IMR-90 (cell line): ENCODE results near the gene DZIP1L. TPM values are rescaled to one million over a fixed set of nuclear protein-coding genes. Genes with fewer than 3 reads are reported as not detected.

ENCODE experiments used
- ATAC-seq: fragments of 200-7000 bp; cut with Tn5 transposase; 2 replicates; pipeline ENCODE4 v1.9.1; 2020; ENCODE audit warnings: low read depth, mild to moderate bottlenecking, moderate library complexity
- BruUV-seq: library from RNA; stranded (reverse); fragments of 400-500 nt; replicated peaks from 2 replicates; lab custom pipeline; 2021; lab: Mats Ljungman, UMichigan
- CTCF ChIA-PET: fragments of 300-600 bp; formaldehyde crosslinking; extraction: SDS; loops from one replicate; lab custom pipeline; 2021; ENCODE audit warnings: antibody characterized with exemption; lab: Yijun Ruan, JAX
- POLR2A ChIA-PET: fragments of 300-600 bp; sonication (Branson Sonifier 250); formaldehyde crosslinking; loops from one replicate; lab custom pipeline; 2022; ENCODE audit warnings: antibody characterized with exemption; ENCODE audit not compliant: unreplicated experiment; lab: Charles Lee
- DNase-seq: peaks from one replicate; pipeline ENCODE4 v3.0.0; 2013
- H2AFZ ChIP-seq: replicated peaks from 2 replicates; pipeline ENCODE3; 2013; ENCODE audit warnings: low read length, mild to moderate bottlenecking; ENCODE audit not compliant: poor library complexity
- H2AK5ac ChIP-seq: 2 replicates; pipeline ENCODE4 v1.6.1; 2013; ENCODE audit warnings: low read depth, low read length, inconsistent platforms
- H2AK9ac ChIP-seq: replicated peaks from 2 replicates; pipeline ENCODE3; 2013; ENCODE audit warnings: mild to moderate bottlenecking, low read depth, low read length, moderate library complexity; ENCODE audit not compliant: poor library complexity
- H2BK120ac ChIP-seq: 2 replicates; pipeline ENCODE4 v1.6.1; 2013; ENCODE audit warnings: low read depth, low read length, inconsistent platforms
- H2BK15ac ChIP-seq: 3 replicates; pipeline ENCODE4 v1.6.1; 2013; ENCODE audit warnings: low read depth, low read length, inconsistent platforms
- H2BK20ac ChIP-seq: 2 replicates; pipeline ENCODE4 v1.6.1; 2013; ENCODE audit warnings: low read depth, mild to moderate bottlenecking, inconsistent platforms, low read length, moderate library complexity
- H2BK5ac ChIP-seq: 2 replicates; pipeline ENCODE4 v1.6.1; 2013; ENCODE audit warnings: mild to moderate bottlenecking, low read depth, low read length, inconsistent platforms; ENCODE audit not compliant: poor library complexity, severe bottlenecking
- H3K14ac ChIP-seq: replicated peaks from 2 replicates; pipeline ENCODE4 v1.6.1; 2013; ENCODE audit warnings: low read depth, low read length, inconsistent platforms
- H3K18ac ChIP-seq: 2 replicates; pipeline ENCODE4 v1.6.1; 2013; ENCODE audit warnings: low read depth, low read length, control low read depth
- H3K23ac ChIP-seq: 2 replicates; pipeline ENCODE4 v1.6.1; 2013; ENCODE audit warnings: low read depth, low read length, inconsistent platforms
- H3K27ac ChIP-seq: 2 replicates; pipeline ENCODE4 v1.5.1; 2013; ENCODE audit warnings: mild to moderate bottlenecking, control low read depth, low read length; ENCODE audit not compliant: insufficient read depth
- H3K27me3 ChIP-seq: 2 replicates; pipeline ENCODE4 v1.6.1; 2013; ENCODE audit warnings: low read length; ENCODE audit not compliant: control insufficient read depth, insufficient read depth
- H3K36me3 ChIP-seq: 2 replicates; pipeline ENCODE4 v1.6.1; 2013; ENCODE audit warnings: low read length, mixed read lengths; ENCODE audit not compliant: control insufficient read depth, insufficient read depth
- H3K4ac ChIP-seq: 2 replicates; pipeline ENCODE4 v1.6.1; 2013; ENCODE audit warnings: low read depth, low read length, inconsistent platforms
- H3K4me1 ChIP-seq: 2 replicates; pipeline ENCODE4 v1.6.1; 2013; ENCODE audit warnings: low read length, mixed read lengths; ENCODE audit not compliant: control insufficient read depth, insufficient read depth
- H3K4me2 ChIP-seq: 2 replicates; pipeline ENCODE4 v1.6.1; 2013; ENCODE audit warnings: low read depth, mild to moderate bottlenecking, control low read depth, low read length, moderate library complexity
- H3K4me3 ChIP-seq: 2 replicates; pipeline ENCODE4 v1.5.1; 2013; ENCODE audit warnings: low read depth, mild to moderate bottlenecking, control low read depth, low read length, moderate library complexity; ENCODE audit not compliant: insufficient read depth
- H3K56ac ChIP-seq: 2 replicates; pipeline ENCODE4 v1.6.1; 2013; ENCODE audit warnings: low read length, inconsistent platforms; ENCODE audit not compliant: insufficient read depth; ENCODE audit errors: extremely low read depth
- H3K79me1 ChIP-seq, 2 experiments: 2 replicates each; pipeline ENCODE4 v1.6.1; 2013; ENCODE audit warnings: low read length in 2 of 2, inconsistent platforms in 1 of 2, low read depth in 1 of 2
- H3K9ac ChIP-seq: 2 replicates; pipeline ENCODE4 v1.6.1; 2013; ENCODE audit warnings: low read depth, low read length, control low read depth
- H3K9me1 ChIP-seq: 2 replicates; pipeline ENCODE4 v1.6.1; 2013; ENCODE audit warnings: low read length, inconsistent platforms; ENCODE audit not compliant: insufficient read depth
- H3K9me3 ChIP-seq: 2 replicates; pipeline ENCODE4 v1.6.1; 2013; ENCODE audit warnings: low read length; ENCODE audit not compliant: control insufficient read depth, insufficient read depth
- H4K20me1 ChIP-seq: 2 replicates; pipeline ENCODE4 v1.6.1; 2013; ENCODE audit warnings: low read length, inconsistent platforms; ENCODE audit not compliant: insufficient read depth
- H4K5ac ChIP-seq: 2 replicates; pipeline ENCODE4 v1.6.1; 2013; ENCODE audit warnings: mild to moderate bottlenecking, low read depth, low read length, control low read depth
- H4K8ac ChIP-seq, 2 experiments: 2 replicates each; pipeline ENCODE4 v1.6.1; 2013; ENCODE audit warnings: low read depth in 2 of 2, low read length in 2 of 2, control low read depth in 1 of 2, inconsistent platforms in 1 of 2
- H4K91ac ChIP-seq: 2 replicates; pipeline ENCODE4 v1.6.1; 2013; ENCODE audit warnings: low read depth, low read length, inconsistent platforms; ENCODE audit not compliant: insufficient read depth
- CEBPB ChIP-seq: IDR thresholded peaks from 2 replicates; pipeline ENCODE4 v1.6.1; 2012; ENCODE audit warnings: low read depth, low read length, improper control_type of control experiment
- FOS ChIP-seq: fragments of 150-350 bp; IDR thresholded peaks from 2 replicates; pipeline ENCODE4 v1.6.1; 2016; ENCODE audit warnings: low read depth, low read length
- POLR2A ChIP-seq: IDR thresholded peaks from 2 replicates; pipeline ENCODE4 v1.6.1; 2012; ENCODE audit warnings: mild to moderate bottlenecking, low read depth, low read length
- WGBS, 2 experiments: methylation state at CpG; one replicate each; pipeline versions ENCODE4 v1.1.5 to v1.1.7; 2013; ENCODE audit warnings: missing lambda C conversion rate in 2 of 2; ENCODE audit not compliant: insufficient read length in 1 of 2; ENCODE audit errors: extremely low coverage in 2 of 2; 5-methylcytosine and 5-hydroxymethylcytosine counted together
- dilution Hi-C: fragments of 300-500 bp; cut with HindIII; formaldehyde crosslinking; loops from one replicate; pipeline ENCODE4 v1.14.3; 2018; ENCODE audit warnings: low sequenced_read_pairs; ENCODE audit not compliant: unreplicated experiment
- in situ Hi-C: fragments of 300-500 bp; cut with MboI; formaldehyde crosslinking; loops from 3 replicates; pipeline ENCODE4 v1.14.3; 2019; ENCODE audit warnings: low sequenced_read_pairs, inconsistent platforms, mixed read lengths
- intact Hi-C: fragments of 100-400 bp; cut with micrococcal nuclease; formaldehyde crosslinking; loops from 2 replicates; pipeline ENCODE4 v1.10.0; 2022
- polyA plus RNA-seq, 3 experiments: library from polyadenylated mRNA; depleted of rRNA; stranded (reverse); fragments of >200 nt; gene quantifications; 2 replicates each; pipeline ENCODE4 v1.2.3, GENCODE V29; 2012; ENCODE audit warnings: low replicate concordance in 1 of 3
- total RNA-seq: library from RNA; depleted of rRNA; stranded (reverse); fragments of >200 nt; gene quantifications from 2 replicates; pipeline ENCODE4 v1.2.3, GENCODE V29; 2012

Gene DZIP1L
- total and polyA plus RNA-seq, 2 of the 4 experiments (the other 2 are of a cell fraction), result 12.9 to 14.7 TPM

- no peak overlapping the region for H2BK15ac ChIP-seq
- TF ChIP-seq FOS (peak; percentile 50), CEBPB (peak; percentile 44; the same call in 1 of the 2 replicates), POLR2A (no peak)
- H2BK20ac ChIP-seq, result no peak overlapping the region
- no peak overlapping the region for H3K4me2 ChIP-seq
- WGBS, 2 experiments, result no CpG with 5 or more reads among the region's 4 CpGs
- H3K4me1 ChIP-seq, result peaks cover 16% of the 10 kb centered on the region
- H3K23ac ChIP-seq, result no peak overlapping the region
- no peak overlapping the region for H4K8ac ChIP-seq
- H3K27me3 ChIP-seq, result no peaks in the 10 kb centered on the region
- in situ Hi-C loops, result loop anchor here (10.0 kb wide), 1 partner anchor 97 kb away; the partner anchor contains the start of gene DBR1
- intact Hi-C loops, result no loop called here
- ATAC-seq (no peak), DNase-seq (peak; percentile 72)
- no peaks in the 10 kb centered on the region for H3K9me3 ChIP-seq
- CTCF ChIA-PET, result no interaction called here
- peak overlapping the region; percentile 5; the same call in 1 of the 2 replicates for H4K91ac ChIP-seq
- peaks cover 26% of the 10 kb centered on the region for H3K9me1 ChIP-seq
- BruUV-seq, result no TSS peak
- H3K18ac ChIP-seq, result no peak overlapping the region
- H2AFZ ChIP-seq, result no peak overlapping the region
- H3K14ac ChIP-seq, result peak overlapping the region; percentile 13
- no peak overlapping the region for H3K9ac ChIP-seq
- dilution Hi-C loops, result no loop called here
- H3K4ac ChIP-seq, result peak overlapping the region; percentile 55
- H3K27ac ChIP-seq, result 0 out of 2 replicates have a peak overlapping the region, but pooled peaks have one; percentile 1
- no peak overlapping the region for H2BK5ac ChIP-seq
- no peak overlapping the region for H2BK120ac ChIP-seq
- peaks cover 32% of the 10 kb centered on the region for H4K20me1 ChIP-seq
- H3K79me1 ChIP-seq, result peaks cover 22 to 53% of the 10 kb centered on the region in 2 experiments
- H4K5ac ChIP-seq, result no peak overlapping the region
- peaks cover 16% of the 10 kb centered on the region for H3K36me3 ChIP-seq
- no peak overlapping the region for H3K56ac ChIP-seq
- no peak overlapping the region for H2AK9ac ChIP-seq
- no peak overlapping the region for H3K4me3 ChIP-seq
- POLR2A ChIA-PET, result no interaction called here
- peak overlapping the region; percentile 54; the same call in 1 of the 2 replicates for H2AK5ac ChIP-seq
Observed at GRCh38 chr3:138078096-138078495, 37.3 kb downstream of the DZIP1L start.
